GM12891 (cell line): ENCODE measurements around the gene OR51E1.

Experiments
- DNase-seq: peaks from one replicate; pipeline ENCODE4 v3.0.0; 2011; ENCODE audit warnings: low spot score; ENCODE audit not compliant: insufficient read length
- FAIRE-seq: peaks from 2 replicates; lab custom pipeline; 2011; peaks lifted over from hg19 to GRCh38; lab: Jason Lieb, UNC
- PAX5 ChIP-seq: IDR thresholded peaks from 2 replicates; pipeline ENCODE4 v1.6.1; 2011; ENCODE audit warnings: low read length, moderate library complexity, mild to moderate bottlenecking; ENCODE audit not compliant: insufficient read depth, severe bottlenecking
- POLR2A ChIP-seq: IDR thresholded peaks from 2 replicates; pipeline ENCODE4 v1.6.1; 2011; ENCODE audit warnings: low read depth, low read length, control low read depth
- POLR2AphosphoS5 ChIP-seq: IDR thresholded peaks from 2 replicates; pipeline ENCODE4 v1.6.1; 2011; ENCODE audit warnings: low read depth, low read length, control low read depth
- POU2F2 ChIP-seq: IDR thresholded peaks from 2 replicates; pipeline ENCODE4 v1.6.1; 2011; ENCODE audit warnings: low read depth, mild to moderate bottlenecking, control low read depth, low read length, moderate library complexity
- SPI1 ChIP-seq: IDR thresholded peaks from 2 replicates; pipeline ENCODE4 v1.6.1; 2011; ENCODE audit warnings: low read depth, low read length, control low read depth
- TAF1 ChIP-seq: IDR thresholded peaks from 2 replicates; pipeline ENCODE4 v1.6.1; 2011; ENCODE audit warnings: low read depth, low read length, control low read depth

Gene OR51E1

GRCh38 chr11:4682623-4683419 is 39.0 kb downstream of the OR51E1 start:
- no peak for FAIRE-seq
- no peak for TF ChIP-seq PAX5
- no peak for TF ChIP-seq SPI1
- TF ChIP-seq POLR2A, result no peak
- no peak for TF ChIP-seq POLR2AphosphoS5
- TF ChIP-seq TAF1, result no peak
- no peak for TF ChIP-seq POU2F2
- DNase-seq, result no peak

DNA sequence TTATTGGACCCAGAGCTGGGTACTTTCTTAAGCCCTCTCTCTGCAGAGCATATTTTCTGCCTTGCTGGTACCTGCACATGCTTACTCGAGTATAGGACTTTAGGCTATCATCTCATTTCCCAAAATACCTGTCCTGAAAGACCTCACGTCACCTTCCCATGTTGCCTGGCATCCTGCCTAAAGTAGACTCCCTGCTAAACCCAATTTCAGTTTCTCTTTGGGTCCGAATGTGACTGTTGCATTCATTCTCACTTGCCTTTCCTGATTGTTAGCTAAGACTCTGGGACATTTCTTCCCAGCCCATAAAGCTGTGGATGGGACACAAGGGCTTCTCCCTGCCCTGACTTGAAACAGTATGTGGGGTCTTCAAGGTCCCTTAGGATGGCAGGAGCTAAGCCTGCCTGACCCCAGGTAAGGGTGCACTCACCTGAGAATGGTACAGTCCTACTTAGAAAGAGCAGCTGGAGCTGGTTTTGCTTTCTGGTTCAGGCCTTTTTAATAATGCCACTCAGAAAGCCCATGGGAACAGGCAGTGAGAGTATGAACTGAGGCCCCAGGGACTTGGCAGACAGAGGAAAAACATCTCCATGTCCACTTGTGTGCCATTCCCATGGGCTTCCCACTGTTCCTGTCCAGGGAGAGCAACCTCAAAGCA is 41.0 kb downstream of the OR51E1 start:
- no peak for TF ChIP-seq SPI1
- no peak for TF ChIP-seq TAF1
- TF ChIP-seq POLR2AphosphoS5, result no peak
- TF ChIP-seq POLR2A, result no peak
- TF ChIP-seq PAX5, result no peak
- TF ChIP-seq POU2F2, result no peak

DNA sequence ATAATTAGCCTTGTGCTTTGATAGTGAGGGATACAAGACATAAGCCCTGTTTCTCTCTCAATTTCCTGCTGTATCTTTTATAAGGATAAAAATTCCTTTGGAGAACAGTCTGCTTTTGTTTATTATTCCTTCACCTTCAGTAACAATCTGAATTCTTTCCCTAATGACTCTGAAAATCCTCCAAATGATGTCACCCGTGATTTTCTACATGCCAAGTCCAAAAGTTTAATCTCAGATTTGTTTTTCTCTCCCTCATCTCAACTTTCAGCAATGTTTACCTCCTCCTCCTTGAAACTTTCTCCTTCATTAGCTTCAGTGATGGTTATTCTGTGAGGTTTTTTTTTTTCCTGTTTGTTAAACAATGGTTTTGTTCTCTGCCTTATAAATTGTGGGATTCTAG is 51.7 kb downstream of the OR51E1 start:
- DNase-seq, result no peak
- no peak for FAIRE-seq
- TF ChIP-seq POU2F2 (no peak), TAF1 (no peak), PAX5 (no peak), POLR2A (no peak)

More for the DNA sequence above, 41.0 kb downstream of the OR51E1 start:
- DNase-seq (no peak), FAIRE-seq (no peak)

GRCh38 chr11:4697585-4697984 is 53.8 kb downstream of the OR51E1 start, which contains the start of gene OR51E2:
OR51E2 (minus strand) TSS chr11:4697853; CDS start chr11:4682711, 15,142 bp downstream.
- TF ChIP-seq POU2F2, result no peak
- TF ChIP-seq TAF1, result no peak
- TF ChIP-seq POLR2AphosphoS5, result no peak
- no peak for TF ChIP-seq POLR2A
- no peak for TF ChIP-seq PAX5
- no peak for TF ChIP-seq SPI1
- no peak for FAIRE-seq
- no peak for DNase-seq

GRCh38 chr11:4699697-4700435 is 56.1 kb downstream of the OR51E1 start:
- peak; percentile 17 for DNase-seq
- no peak for TF ChIP-seq TAF1
- TF ChIP-seq POU2F2, result peak; percentile 59; the same call in 1 of the 2 replicates
- TF ChIP-seq POLR2AphosphoS5, result no peak
- no peak for TF ChIP-seq POLR2A
- no peak for TF ChIP-seq SPI1
- TF ChIP-seq PAX5, result no peak
- FAIRE-seq, result peak; percentile 58

- no peak for FAIRE-seq
- TF ChIP-seq POLR2AphosphoS5 (no peak), SPI1 (no peak), POU2F2 (no peak), PAX5 (no peak)
- no peak for DNase-seq
These were observed 56.6 kb downstream of the OR51E1 start for GRCh38 chr11:4700436-4700820.

DNA sequence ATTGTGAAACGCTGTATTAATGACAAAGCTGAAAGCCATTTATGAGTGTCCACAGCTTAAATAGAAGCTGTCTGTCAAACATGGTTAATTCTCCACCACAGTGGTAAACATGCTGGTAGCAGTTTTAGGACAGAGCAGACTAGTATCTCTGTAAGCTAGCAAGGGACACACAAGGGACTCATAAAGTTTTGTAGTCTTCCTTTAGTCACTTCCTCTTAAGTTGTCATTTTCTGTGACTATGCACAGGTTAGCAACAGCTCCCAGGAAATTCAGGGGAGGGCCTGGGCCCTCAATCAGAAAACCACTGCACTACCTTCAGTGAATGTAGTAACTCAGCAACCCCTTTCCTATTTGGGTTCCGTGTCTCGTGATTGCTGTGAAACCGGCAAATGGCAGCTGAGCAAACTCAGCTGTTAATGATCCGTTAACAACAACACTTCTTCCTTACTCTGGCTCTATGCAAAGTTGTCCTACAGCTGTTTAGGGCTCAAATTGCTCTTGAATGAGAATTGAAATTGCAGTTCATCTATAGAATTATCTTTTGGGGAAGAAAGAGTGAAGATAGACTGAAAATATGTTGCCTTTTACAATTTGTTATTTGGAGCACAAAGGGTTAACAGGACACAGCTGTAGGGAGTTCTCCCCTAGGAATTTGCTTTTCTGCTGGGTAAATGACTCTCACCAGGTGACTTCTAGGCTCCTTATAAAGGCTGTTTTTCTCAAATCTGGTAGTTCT is 60.4 kb downstream of the OR51E1 start, which contains the start of gene MMP26:
TSS of gene MMP26 (plus strand) at position 731 of the 736 bp plus-strand sequence.
- no peak for TF ChIP-seq PAX5
- TF ChIP-seq TAF1, result no peak
- TF ChIP-seq SPI1, result 0 out of 2 replicates have a peak, but pooled peaks have one; percentile 5
- no peak for TF ChIP-seq POLR2AphosphoS5
- no peak for TF ChIP-seq POU2F2
- no peak for TF ChIP-seq POLR2A
- FAIRE-seq, result no peak
- DNase-seq, result no peak

- FAIRE-seq, result no peak
- TF ChIP-seq POLR2A (no peak), TAF1 (no peak), POU2F2 (no peak), POLR2AphosphoS5 (no peak), SPI1 (no peak), PAX5 (no peak)
- no peak for DNase-seq
These were observed 61.1 kb downstream of the OR51E1 start for GRCh38 chr11:4704790-4705334.
